Breast epithelium (tissue), 4 donors: ENCODE results near the gene PRRX2. TPM values are rescaled to one million over a fixed set of nuclear protein-coding genes. Genes with fewer than 3 reads are reported as not detected.

Experiments
- DNase-seq, 2 donors: peaks; one replicate each; pipeline ENCODE4 v3.0.0-alpha.2; 2019; ENCODE audit warnings: low spot score in 2 of 2
- H3K27ac ChIP-seq, 2 donors: fragments of 200-600 bp; sonication (generic) in 1 of 2; one replicate each; pipeline ENCODE4 v1.5.1; 2016 to 2019; ENCODE audit warnings: mild to moderate bottlenecking in 1 of 2
- H3K27me3 ChIP-seq, 2 donors: fragments of 200-600 bp; sonication (generic) in 1 of 2; one replicate each; pipeline versions ENCODE4 v1.5.1 to v1.6.0; 2017 to 2019; ENCODE audit warnings: control low read depth in 1 of 2, mild to moderate bottlenecking in 1 of 2
- H3K36me3 ChIP-seq: fragments of 200-600 bp; one replicate; pipeline ENCODE4 v1.5.1; 2019
- H3K4me1 ChIP-seq, 2 donors: fragments of 200-600 bp; sonication (generic); one replicate each; pipeline ENCODE4 v1.5.1; 2016 to 2019; ENCODE audit warnings: control low read depth in 1 of 2
- H3K4me3 ChIP-seq, 3 donors: fragments of 200-600 bp; sonication (generic); 1 replicate in 2 of 3; 2 replicates in 1 of 3; pipeline ENCODE4 v1.5.1; 2016 to 2019; ENCODE audit warnings: mild to moderate bottlenecking in 3 of 3, moderate library complexity in 2 of 3
- H3K9me3 ChIP-seq, 2 donors: fragments of 200-600 bp; sonication (generic) in 1 of 2; one replicate each; pipeline ENCODE4 v1.5.1; 2016 to 2019; ENCODE audit warnings: control low read depth in 1 of 2
- POLR2A ChIP-seq: fragments of 450-650 bp; IDR thresholded peaks from one replicate; pipeline ENCODE4 v1.6.1; 2016; ENCODE audit warnings: antibody characterized with exemption, mild to moderate bottlenecking, moderate library complexity
- POLR2AphosphoS5 ChIP-seq, 3 donors: sonication (generic); formaldehyde crosslinking; IDR thresholded peaks; one replicate each; pipeline ENCODE4 v1.6.1; 2017; ENCODE audit warnings: antibody characterized with exemption in 3 of 3
- intact Hi-C: fragments of 100-400 bp; cut with DNase I; formaldehyde crosslinking; loops from one replicate; pipeline ENCODE4 v1.15.1; 2023; ENCODE audit warnings: low total_unique reads
- total RNA-seq, 3 donors: library from RNA; depleted of rRNA; stranded (reverse); fragments of >200 nt; gene quantifications; one replicate each; pipeline ENCODE4 v1.1.0, GENCODE V29; 2016
- TF ChIP-seq, protein P1 (sequence below), 3 donors: fragments of 450-650 bp; IDR thresholded peaks; one replicate each; pipeline ENCODE4 v1.5.1; 2016 to 2017; ENCODE audit warnings: antibody characterized with exemption in 3 of 3, mild to moderate bottlenecking in 3 of 3, moderate library complexity in 3 of 3

PRRX2 gene
- total RNA-seq, 3 donors from 2014 or later = 4.4 to 35.1 (median 9.9) TPM

DNA sequence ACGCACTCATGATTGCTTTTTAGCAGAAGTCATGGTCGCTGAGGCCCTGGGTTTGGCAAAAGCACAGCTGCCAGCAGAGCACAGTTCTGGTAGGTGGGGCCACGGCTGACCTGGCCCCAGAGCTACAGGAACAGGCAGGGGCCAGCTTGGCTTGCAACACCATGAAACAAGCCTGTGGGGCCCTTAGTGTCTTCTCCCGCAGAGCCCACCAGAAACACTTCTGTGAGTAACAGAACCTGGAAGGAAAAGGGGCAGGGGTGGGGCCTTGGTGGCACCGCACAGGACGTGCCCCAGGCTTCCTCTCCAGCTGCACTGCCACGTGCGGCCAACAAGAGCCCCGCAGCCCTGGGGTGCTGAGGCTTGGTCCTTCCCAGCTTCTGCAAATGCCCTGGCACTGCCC, 28.3 kb upstream of the PRRX2 start:
- TF ChIP-seq POLR2AphosphoS5 (IDR thresholded peaks at IDR 0.05) = no peak
- TF ChIP-seq, protein P1, sequence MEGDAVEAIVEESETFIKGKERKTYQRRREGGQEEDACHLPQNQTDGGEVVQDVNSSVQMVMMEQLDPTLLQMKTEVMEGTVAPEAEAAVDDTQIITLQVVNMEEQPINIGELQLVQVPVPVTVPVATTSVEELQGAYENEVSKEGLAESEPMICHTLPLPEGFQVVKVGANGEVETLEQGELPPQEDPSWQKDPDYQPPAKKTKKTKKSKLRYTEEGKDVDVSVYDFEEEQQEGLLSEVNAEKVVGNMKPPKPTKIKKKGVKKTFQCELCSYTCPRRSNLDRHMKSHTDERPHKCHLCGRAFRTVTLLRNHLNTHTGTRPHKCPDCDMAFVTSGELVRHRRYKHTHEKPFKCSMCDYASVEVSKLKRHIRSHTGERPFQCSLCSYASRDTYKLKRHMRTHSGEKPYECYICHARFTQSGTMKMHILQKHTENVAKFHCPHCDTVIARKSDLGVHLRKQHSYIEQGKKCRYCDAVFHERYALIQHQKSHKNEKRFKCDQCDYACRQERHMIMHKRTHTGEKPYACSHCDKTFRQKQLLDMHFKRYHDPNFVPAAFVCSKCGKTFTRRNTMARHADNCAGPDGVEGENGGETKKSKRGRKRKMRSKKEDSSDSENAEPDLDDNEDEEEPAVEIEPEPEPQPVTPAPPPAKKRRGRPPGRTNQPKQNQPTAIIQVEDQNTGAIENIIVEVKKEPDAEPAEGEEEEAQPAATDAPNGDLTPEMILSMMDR (IDR thresholded peaks at IDR 0.05) = no peak
- TF ChIP-seq POLR2A = no peak
- no peaks in the 10 kb centered on the region for H3K27me3 ChIP-seq

GRCh38 chr9:129637673-129638439, 27.6 kb upstream of the PRRX2 start:
- Histone ChIP-seq H3K9me3 (no peaks in the 10 kb centered on the region), H3K4me3 (no peak overlapping the region), H3K36me3 (no peaks in the 10 kb centered on the region), H3K27ac (no peak overlapping the region), H3K27me3 (no peaks in the 10 kb centered on the region), H3K4me1 (peaks cover 3 to 16% of the 10 kb centered on the region in 2 donors)
- DNase-seq = no peak
- intact Hi-C loops = no loop called here
- TF ChIP-seq POLR2AphosphoS5 (IDR thresholded peaks at IDR 0.05) = no peak
- TF ChIP-seq, protein P1 (IDR thresholded peaks at IDR 0.05) = no peak
- no peak for TF ChIP-seq POLR2A

More for the DNA sequence above, 28.3 kb upstream of the PRRX2 start:
- no peak for DNase-seq
- H3K9me3 ChIP-seq = no peaks in the 10 kb centered on the region
- intact Hi-C loops = no loop called here
- peaks cover 3 to 21% of the 10 kb centered on the region in 2 donors for H3K4me1 ChIP-seq
- no peak overlapping the region for H3K4me3 ChIP-seq
- no peaks in the 10 kb centered on the region for H3K36me3 ChIP-seq
- no peak overlapping the region for H3K27ac ChIP-seq

DNA sequence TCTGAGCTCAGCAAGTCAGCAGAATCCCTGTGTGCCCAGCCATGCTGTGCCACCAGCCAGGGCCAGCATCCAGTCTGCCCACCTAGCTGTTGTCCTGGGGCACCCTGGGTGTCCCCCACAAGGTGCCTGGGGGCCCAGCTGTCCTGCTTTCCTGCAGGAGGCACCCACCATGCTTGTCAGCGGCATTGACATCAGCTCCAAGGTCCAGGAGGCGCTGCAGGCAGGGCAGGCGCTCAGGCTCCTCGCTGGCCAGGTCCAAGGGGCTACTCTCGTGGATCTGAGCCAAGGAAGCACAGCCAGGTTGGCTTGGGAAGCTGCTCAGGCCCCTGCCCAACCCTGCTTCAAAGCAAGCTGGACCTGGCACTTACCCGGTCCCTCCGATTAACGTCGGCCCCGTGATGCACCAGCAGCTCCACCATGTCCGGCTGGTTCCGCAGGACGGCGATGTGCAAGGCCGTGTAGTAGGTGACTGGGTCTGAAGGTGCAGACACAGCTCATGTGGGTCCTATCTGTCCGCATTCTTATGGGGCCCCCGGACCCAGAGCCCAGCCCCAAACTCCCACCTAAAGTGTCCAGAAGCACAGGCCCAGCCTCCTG, 26.3 kb upstream of the PRRX2 start:
- peak overlapping the region; percentile 81 to 86 for H3K27ac ChIP-seq
- no peaks in the 10 kb centered on the region for H3K9me3 ChIP-seq
- no peaks in the 10 kb centered on the region for H3K36me3 ChIP-seq
- H3K27me3 ChIP-seq = no peaks in the 10 kb centered on the region
- no peak overlapping the region for H3K4me3 ChIP-seq
- DNase-seq = no peak
- TF ChIP-seq, protein P1 (IDR thresholded peaks at IDR 0.05) = no peak
- no peak for TF ChIP-seq POLR2AphosphoS5 (IDR thresholded peaks at IDR 0.05)
- TF ChIP-seq POLR2A = no peak
- peaks cover 3 to 16% of the 10 kb centered on the region in 2 donors for H3K4me1 ChIP-seq
- intact Hi-C loops = no loop called here

GRCh38 chr9:129639756-129640085, 25.7 kb upstream of the PRRX2 start:
- Histone ChIP-seq H3K9me3 (no peaks in the 10 kb centered on the region), H3K36me3 (no peaks in the 10 kb centered on the region), H3K27me3 (no peaks in the 10 kb centered on the region), H3K27ac (peak overlapping the region; percentile 81 to 86), H3K4me1 (peaks cover 3 to 16% of the 10 kb centered on the region in 2 donors), H3K4me3 (peak overlapping the region in 2 of 3 donors; percentile 90 to 92)
- intact Hi-C loops = loop anchor here (10.0 kb wide), 1 partner anchor 145 kb away; no protein-coding TSS in a partner anchor
- no peak for DNase-seq
- TF ChIP-seq POLR2AphosphoS5 (IDR thresholded peaks at IDR 0.05) (no peak), POLR2A (no peak)
- TF ChIP-seq, protein P1 (IDR thresholded peaks at IDR 0.05) = no peak
